Breast epithelium (tissue), 3 donors: ENCODE measurements around the gene SH3BP5.

Source experiments
- POLR2A ChIP-seq: fragments of 450-650 bp; IDR thresholded peaks from one replicate; pipeline ENCODE4 v1.6.1; 2016; ENCODE audit warnings: antibody characterized with exemption, mild to moderate bottlenecking, moderate library complexity
- POLR2AphosphoS5 ChIP-seq, 3 donors: sonication (generic); formaldehyde crosslinking; IDR thresholded peaks; one replicate each; pipeline ENCODE4 v1.6.1; 2017; ENCODE audit warnings: antibody characterized with exemption in 3 of 3
- TF ChIP-seq, protein P1 (sequence below), 3 donors: fragments of 450-650 bp; IDR thresholded peaks; one replicate each; pipeline ENCODE4 v1.5.1; 2016 to 2017; ENCODE audit warnings: antibody characterized with exemption in 3 of 3, mild to moderate bottlenecking in 3 of 3, moderate library complexity in 3 of 3

DNA sequence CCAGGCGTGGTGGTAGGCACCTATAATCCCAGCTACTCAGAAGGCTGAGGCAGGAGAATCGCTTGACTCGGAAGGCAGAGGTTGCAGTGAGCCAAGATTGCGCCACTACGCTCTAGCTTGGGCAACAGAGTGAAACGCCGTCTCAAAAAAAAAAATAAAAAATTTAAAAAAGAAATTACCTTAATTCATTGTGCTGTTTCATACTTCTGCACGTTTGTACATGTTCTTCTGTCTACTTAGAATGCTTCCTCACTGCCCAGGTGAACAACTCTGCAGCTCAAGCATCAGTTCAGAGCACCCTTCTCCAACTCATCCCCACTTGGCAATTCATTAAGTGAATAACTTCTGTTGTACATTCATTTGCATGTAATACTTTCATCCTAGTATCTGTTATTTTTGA is 112.3 kb downstream of the SH3BP5 start:
- TF ChIP-seq, protein P1, sequence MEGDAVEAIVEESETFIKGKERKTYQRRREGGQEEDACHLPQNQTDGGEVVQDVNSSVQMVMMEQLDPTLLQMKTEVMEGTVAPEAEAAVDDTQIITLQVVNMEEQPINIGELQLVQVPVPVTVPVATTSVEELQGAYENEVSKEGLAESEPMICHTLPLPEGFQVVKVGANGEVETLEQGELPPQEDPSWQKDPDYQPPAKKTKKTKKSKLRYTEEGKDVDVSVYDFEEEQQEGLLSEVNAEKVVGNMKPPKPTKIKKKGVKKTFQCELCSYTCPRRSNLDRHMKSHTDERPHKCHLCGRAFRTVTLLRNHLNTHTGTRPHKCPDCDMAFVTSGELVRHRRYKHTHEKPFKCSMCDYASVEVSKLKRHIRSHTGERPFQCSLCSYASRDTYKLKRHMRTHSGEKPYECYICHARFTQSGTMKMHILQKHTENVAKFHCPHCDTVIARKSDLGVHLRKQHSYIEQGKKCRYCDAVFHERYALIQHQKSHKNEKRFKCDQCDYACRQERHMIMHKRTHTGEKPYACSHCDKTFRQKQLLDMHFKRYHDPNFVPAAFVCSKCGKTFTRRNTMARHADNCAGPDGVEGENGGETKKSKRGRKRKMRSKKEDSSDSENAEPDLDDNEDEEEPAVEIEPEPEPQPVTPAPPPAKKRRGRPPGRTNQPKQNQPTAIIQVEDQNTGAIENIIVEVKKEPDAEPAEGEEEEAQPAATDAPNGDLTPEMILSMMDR (IDR thresholded peaks at IDR 0.05): no peak
- TF ChIP-seq POLR2AphosphoS5 (IDR thresholded peaks at IDR 0.05): no peak
- TF ChIP-seq POLR2A: no peak
